Naive thymus-derived CD4-positive, alpha-beta T cell (primary cell): ENCODE measurements around the gene GUCD1. TPM values are rescaled to one million over a fixed set of nuclear protein-coding genes. Genes with fewer than 3 reads are reported as not detected.

ENCODE experiments used
- ATAC-seq: fragments of 150-1000 bp; cut with Tn5 transposase; 2 replicates; pipeline ENCODE4 v1.10.0; 2021; ENCODE audit warnings: mild to moderate bottlenecking, moderate library complexity
- CTCF ChIA-PET: fragments of 350-600 bp; sonication (Branson Sonifier 250); formaldehyde crosslinking; loops from one replicate; lab custom pipeline; 2021; ENCODE audit warnings: antibody characterized with exemption; lab: Charles Lee
- POLR2A ChIA-PET: fragments of 350-600 bp; sonication (Branson Sonifier 250); formaldehyde crosslinking; loops from one replicate; lab custom pipeline; 2021; ENCODE audit warnings: antibody characterized with exemption, inconsistent platforms; lab: Charles Lee
- DNase-seq, 9 donors: peaks; one replicate each; pipeline versions ENCODE4 v3.0.0 to v3.0.0-alpha.2; 2020 to 2022; ENCODE audit warnings: mixed read lengths in 1 of 9
- H3K27ac ChIP-seq: one replicate; pipeline ENCODE4 v1.7.0; 2013; ENCODE audit warnings: mild to moderate bottlenecking, low read depth, low read length, moderate library complexity
- H3K27me3 ChIP-seq, 2 donors: one replicate each; pipeline ENCODE4 v1.7.0; 2013; ENCODE audit warnings: low read length in 2 of 2, mild to moderate bottlenecking in 2 of 2, moderate library complexity in 2 of 2; ENCODE audit not compliant: control insufficient read depth in 2 of 2, insufficient read depth in 2 of 2
- H3K36me3 ChIP-seq, 3 experiments: 1 replicate in 2 of 3; 2 replicates in 1 of 3; pipeline ENCODE4 v1.7.0; 2013; ENCODE audit warnings: low read length in 3 of 3, mild to moderate bottlenecking in 3 of 3, moderate library complexity in 1 of 3; ENCODE audit not compliant: insufficient read depth in 3 of 3, control insufficient read depth in 2 of 3
- H3K4me1 ChIP-seq, 2 donors: one replicate each; pipeline ENCODE4 v1.7.0; 2013; ENCODE audit warnings: low read length in 2 of 2, mild to moderate bottlenecking in 2 of 2, moderate library complexity in 1 of 2; ENCODE audit not compliant: control insufficient read depth in 2 of 2, insufficient read depth in 2 of 2
- H3K4me3 ChIP-seq: 2 replicates; pipeline ENCODE4 v1.7.0; 2013; ENCODE audit warnings: mild to moderate bottlenecking, low read length
- H3K9me3 ChIP-seq, 3 experiments: 1 replicate in 2 of 3; 2 replicates in 1 of 3; pipeline ENCODE4 v1.7.0; 2013; ENCODE audit warnings: low read length in 3 of 3; ENCODE audit not compliant: control insufficient read depth in 2 of 3
- H3K27ac Mint-ChIP-seq, 9 donors: one replicate each; pipeline ENCODE4 v1.8.0; 2020 to 2022; ENCODE audit warnings: mixed read lengths in 9 of 9, mild to moderate bottlenecking in 8 of 9, moderate library complexity in 5 of 9, inconsistent platforms in 2 of 9
- H3K27me3 Mint-ChIP-seq, 5 donors: one replicate each; pipeline ENCODE4 v1.8.0; 2021 to 2022; ENCODE audit warnings: mixed read lengths in 5 of 5, mild to moderate bottlenecking in 1 of 5
- H3K36me3 Mint-ChIP-seq, 5 donors: one replicate each; pipeline ENCODE4 v1.8.0; 2020 to 2022; ENCODE audit warnings: mixed read lengths in 5 of 5, mild to moderate bottlenecking in 3 of 5, inconsistent platforms in 1 of 5
- H3K4me1 Mint-ChIP-seq, 7 donors: one replicate each; pipeline ENCODE4 v1.8.0; 2020 to 2022; ENCODE audit warnings: mixed read lengths in 7 of 7, mild to moderate bottlenecking in 3 of 7, inconsistent platforms in 1 of 7
- H3K4me3 Mint-ChIP-seq, 10 donors: one replicate each; pipeline ENCODE4 v1.8.0; 2020 to 2022; ENCODE audit warnings: mild to moderate bottlenecking in 10 of 10, mixed read lengths in 10 of 10, moderate library complexity in 6 of 10, inconsistent platforms in 2 of 10
- H3K9me3 Mint-ChIP-seq, 11 donors: one replicate each; pipeline ENCODE4 v1.8.0; 2020 to 2022; ENCODE audit warnings: mixed read lengths in 11 of 11, mild to moderate bottlenecking in 4 of 11, inconsistent platforms in 1 of 11, moderate library complexity in 1 of 11
- intact Hi-C, 2 donors: fragments of 100-400 bp; cut with micrococcal nuclease; formaldehyde crosslinking; loops; one replicate each; pipeline ENCODE4 v1.15.1; 2023
- polyA plus RNA-seq, 2 donors: library from polyadenylated mRNA; unstranded; fragments of 300-500 nt; fragmentation: Illumina TruSeq; gene quantifications; one replicate each; pipeline ENCODE4 v1.2.3, GENCODE V29; 2021
- total RNA-seq, 6 experiments: library from RNA in 5 of 6; stranded (reverse) in 5 of 6; gene quantifications; 1 replicate in 5 of 6; 2 replicates in 1 of 6; pipeline ENCODE4 v1.2.3 and lab custom pipeline; 2021 to 2026

GUCD1 gene
- total and polyA plus RNA-seq, 7 experiments from 2014 or later, result 33.1 to 131 (median 61.7) TPM

DNA sequence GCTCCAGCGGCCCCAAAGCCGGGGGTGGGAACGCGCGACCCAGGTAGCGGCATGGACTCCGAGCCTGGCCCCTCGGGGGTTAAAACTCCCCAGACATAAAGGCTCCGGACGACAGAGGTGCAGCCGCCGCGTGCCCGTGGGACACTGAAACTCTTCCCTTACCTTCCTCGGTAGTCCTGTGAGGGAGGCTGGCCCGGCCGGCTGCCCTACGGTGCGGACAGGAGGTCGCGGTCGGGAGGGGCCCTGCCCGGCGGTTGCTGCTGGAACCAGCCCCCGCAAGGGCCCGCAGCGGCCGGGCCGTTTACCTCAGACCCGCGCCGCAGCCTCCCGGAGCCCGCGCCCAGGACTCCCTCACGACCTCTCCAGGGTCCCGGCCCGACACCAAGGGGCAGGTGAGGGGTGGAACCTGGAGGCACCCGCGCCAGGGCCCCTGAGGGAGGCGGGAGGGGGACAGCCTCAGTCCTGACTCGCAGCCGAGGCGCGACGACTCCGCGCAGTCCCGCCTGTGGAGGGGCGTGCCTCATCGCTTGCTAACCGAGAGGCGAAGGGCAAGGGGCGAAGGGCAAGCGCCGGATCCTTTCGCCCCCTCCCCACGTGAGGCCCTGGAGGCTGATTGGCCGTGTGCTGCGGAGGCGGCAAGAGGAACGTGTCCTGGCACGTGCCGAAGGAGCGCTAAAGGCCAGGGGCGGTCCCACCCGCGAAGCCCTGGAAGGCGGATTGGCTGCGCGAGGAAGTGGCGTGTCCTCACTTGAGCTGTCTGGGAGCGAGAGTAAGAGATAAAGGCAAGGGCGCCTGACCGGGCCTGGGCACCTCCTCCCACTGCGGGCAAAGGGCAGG, 60.2 kb downstream of the GUCD1 start, which contains the start of gene UPB1:
TSS of gene UPB1 (plus strand) at position 805 of the 837 bp plus-strand sequence. CDS start 72 bp downstream, outside the sequence.
- Mint-ChIP-seq H3K9me3 (no peaks in the 10 kb centered on the region), H3K27me3 (peaks cover 14 to 49% (median 24%) of the 10 kb centered on the region in 5 donors), H3K4me1 (peaks cover 11 to 22% (median 15%) of the 10 kb centered on the region in 7 donors), H3K27ac (no peak within 1 kb of the TSS), H3K4me3 (no peak within 1 kb of the TSS), H3K36me3 (peaks cover 0 to 4% (median 4%) of the 10 kb centered on the region in 5 donors)
- Histone ChIP-seq H3K27ac (no peak within 1 kb of the TSS), H3K36me3 (no peaks in the 10 kb centered on the region), H3K9me3 (no peaks in the 10 kb centered on the region), H3K4me1 (peaks cover 0 to 8% of the 10 kb centered on the region in 2 donors), H3K27me3 (no peaks in the 10 kb centered on the region), H3K4me3 (no peak within 1 kb of the TSS)
- ATAC-seq, result no peak
- CTCF ChIA-PET, result no interaction called here
- POLR2A ChIA-PET, result no interaction called here
- intact Hi-C loops, result no loop called here
- DNase-seq, result no peak

DNA sequence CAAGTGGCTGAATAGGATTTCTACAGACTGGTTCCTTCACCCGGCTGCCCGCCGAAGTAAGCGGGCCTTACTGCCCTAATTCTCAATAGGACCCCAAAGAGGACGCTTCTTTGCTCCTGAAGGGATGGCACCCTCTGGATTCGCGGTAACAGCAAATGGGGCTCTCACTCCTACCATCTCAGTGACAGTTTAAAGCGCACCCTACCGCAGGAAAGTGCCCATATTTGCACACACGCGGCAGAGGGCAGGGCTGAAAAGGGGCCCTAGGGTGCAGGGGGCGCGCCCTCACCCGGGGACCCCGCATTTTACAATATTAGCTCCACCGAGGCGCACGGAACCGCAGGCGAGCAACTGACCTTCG, 60.8 kb downstream of the GUCD1 start:
- no peak overlapping the region for H3K4me3 ChIP-seq
- no peaks in the 10 kb centered on the region for H3K36me3 ChIP-seq
- H3K4me1 ChIP-seq, result peaks cover 0 to 8% of the 10 kb centered on the region in 2 donors
- CTCF ChIA-PET, result no interaction called here
- ATAC-seq (no peak), DNase-seq (no peak)
- no peak overlapping the region for H3K27ac ChIP-seq
- Mint-ChIP-seq H3K27me3 (peaks cover 14 to 54% (median 24%) of the 10 kb centered on the region in 5 donors), H3K4me1 (peaks cover 11 to 22% (median 15%) of the 10 kb centered on the region in 7 donors), H3K9me3 (no peaks in the 10 kb centered on the region), H3K27ac (no peak overlapping the region), H3K36me3 (peaks cover 0 to 4% (median 4%) of the 10 kb centered on the region in 5 donors), H3K4me3 (no peak overlapping the region)
- H3K27me3 ChIP-seq, result no peaks in the 10 kb centered on the region
- POLR2A ChIA-PET, result no interaction called here
- intact Hi-C loops, result no loop called here
- no peaks in the 10 kb centered on the region for H3K9me3 ChIP-seq

DNA sequence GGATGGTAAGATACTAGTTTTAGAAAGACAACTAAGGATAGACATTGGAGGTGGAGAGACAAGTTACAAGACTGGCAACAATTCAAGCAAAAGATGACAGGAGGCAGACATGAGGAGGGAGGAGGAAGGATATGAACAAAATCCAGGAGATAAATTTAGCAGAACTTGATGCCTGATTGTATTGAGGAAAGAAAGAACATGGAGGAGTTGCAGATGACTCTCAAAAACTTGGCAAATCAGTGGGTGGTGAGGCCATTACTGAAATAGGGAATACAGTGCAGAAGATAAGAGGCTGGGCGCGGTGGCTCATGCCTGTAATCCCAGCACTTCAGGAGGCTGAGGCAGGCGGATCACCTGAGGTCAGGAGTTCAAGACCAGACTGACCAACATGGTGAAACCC, 62.5 kb downstream of the GUCD1 start:
- no peaks in the 10 kb centered on the region for H3K9me3 Mint-ChIP-seq
- Histone ChIP-seq H3K4me1 (no peaks in the 10 kb centered on the region), H3K36me3 (no peaks in the 10 kb centered on the region), H3K9me3 (no peaks in the 10 kb centered on the region), H3K27me3 (no peaks in the 10 kb centered on the region), H3K27ac (no peak overlapping the region), H3K4me3 (no peak overlapping the region)
- intact Hi-C loops, result no loop called here
- peak overlapping the region in 1 of 9 donors; percentile 0 for H3K27ac Mint-ChIP-seq
- H3K36me3 Mint-ChIP-seq, result peaks cover 0 to 4% (median 4%) of the 10 kb centered on the region in 5 donors
- ATAC-seq (no peak), DNase-seq (no peak)
- POLR2A ChIA-PET, result no interaction called here
- no peak overlapping the region for H3K4me3 Mint-ChIP-seq
- CTCF ChIA-PET, result no interaction called here
- H3K27me3 Mint-ChIP-seq, result peaks cover 14 to 55% (median 24%) of the 10 kb centered on the region in 5 donors
- H3K4me1 Mint-ChIP-seq, result peaks cover 0 to 9% (median 3%) of the 10 kb centered on the region in 7 donors

Other genes with a start within 250 kb of the GUCD1 start
- gene ADORA2A, start 127.5 kb downstream of the GUCD1 start, total RNA-seq, result 10 to 100 TPM; 22.5 to 43.7 (median 33.4) TPM
- 100 to 1,000 TPM in 1 of 2 donors, 10 to 100 TPM in 1; 79.5 to 127 TPM for gene ADORA2A, start 127.5 kb downstream of the GUCD1 start, polyA plus RNA-seq
- gene UPB1, start 59.8 kb downstream of the GUCD1 start, total RNA-seq, result 1 to 10 TPM in 4 of 5 experiments, under 1 TPM in 1; 0.70 to 3.4 (median 2.1) TPM
- under 1 TPM; 0.14 to 0.15 TPM for gene UPB1, start 59.8 kb downstream of the GUCD1 start, polyA plus RNA-seq
- gene SNRPD3, start 861 bp upstream of the GUCD1 start, total RNA-seq, result 10 to 100 TPM; 47.5 to 94.5 (median 73.9) TPM
- 10 to 100 TPM; 84.2 to 95.1 TPM for gene SNRPD3, start 861 bp upstream of the GUCD1 start, polyA plus RNA-seq
- gene LRRC75B, start 37.9 kb upstream of the GUCD1 start, total RNA-seq, result 1 to 10 TPM in 2 of 5 experiments, not detected in 3; 2.4 to 2.5 TPM
- not detected for gene LRRC75B, start 37.9 kb upstream of the GUCD1 start, polyA plus RNA-seq
- gene GGT1, start 48.1 kb upstream of the GUCD1 start, total RNA-seq, result 10 to 100 TPM; 11.5 to 95.9 (median 12.8) TPM
- 1 to 10 TPM; 1.1 to 2.4 TPM for gene GGT1, start 48.1 kb upstream of the GUCD1 start, polyA plus RNA-seq
- gene PIWIL3, start 219.6 kb upstream of the GUCD1 start, total RNA-seq, result not detected
- gene PIWIL3, start 219.6 kb upstream of the GUCD1 start, polyA plus RNA-seq, result not detected